Epithelial cell of umbilical artery (primary cell): ENCODE measurements around the gene CHAC2. TPM values are rescaled to one million over a fixed set of nuclear protein-coding genes. Genes with fewer than 3 reads are reported as not detected.

Source experiments
- total RNA-seq: library from RNA; depleted of rRNA; stranded (reverse); fragments of >200 nt; gene quantifications from 2 replicates; pipeline ENCODE4 v1.2.3, GENCODE V29; 2014

The CHAC2 gene
- 12.3 and 22.9 TPM in 2 replicates for total RNA-seq

GRCh38 chr2:53767405-53768241 is at the start of gene CHAC2:
CHAC2 (plus strand) TSS chr2:53767804; CDS start chr2:53767887, 83 bp downstream.

DNA sequence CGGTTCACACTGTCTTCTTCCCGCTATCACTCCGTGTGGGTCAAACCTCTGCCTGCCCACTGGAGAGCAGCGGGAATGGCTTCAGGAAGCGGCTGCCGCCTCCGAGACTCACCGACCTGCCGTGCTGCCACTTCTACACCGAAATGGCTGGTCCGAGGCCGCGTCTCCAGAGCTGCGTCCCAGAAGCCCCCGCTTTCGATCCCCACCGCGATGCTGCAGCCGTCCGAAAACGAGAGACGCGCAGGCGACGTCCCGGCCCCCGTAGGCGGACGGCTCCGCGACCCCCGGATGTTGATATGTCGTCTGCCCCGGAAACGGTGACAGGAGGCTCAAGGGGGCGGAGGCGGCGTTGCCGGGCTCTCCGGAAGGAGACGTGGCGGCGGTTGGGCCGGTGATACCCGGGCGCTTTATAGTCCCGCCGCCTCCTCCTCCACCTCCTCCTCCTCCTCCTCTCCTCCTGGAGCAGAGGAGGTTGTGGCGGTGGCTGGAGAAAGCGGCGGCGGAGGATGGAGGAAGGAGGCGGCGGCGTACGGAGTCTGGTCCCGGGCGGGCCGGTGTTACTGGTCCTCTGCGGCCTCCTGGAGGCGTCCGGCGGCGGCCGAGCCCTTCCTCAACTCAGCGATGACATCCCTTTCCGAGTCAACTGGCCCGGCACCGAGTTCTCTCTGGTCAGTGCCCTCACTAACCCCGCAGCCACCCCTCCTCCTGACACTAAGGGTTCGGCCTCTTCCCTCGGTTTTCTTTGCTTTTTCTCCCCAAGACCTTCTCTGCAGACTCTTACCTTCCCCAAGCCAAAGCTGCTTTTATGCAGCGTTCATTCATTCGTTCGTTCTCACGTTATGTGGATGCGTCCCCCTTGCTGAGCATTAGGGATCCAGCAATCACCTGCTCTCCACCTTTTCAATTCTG is 19.4 kb downstream of the CHAC2 start, which contains the start of the genes ASB3 and ERLEC1:
TSS of gene ASB3 (minus strand) at position 249 of the 909 bp plus-strand sequence. CDS start 21,381 bp downstream, outside the sequence.
TSS of gene ERLEC1 (plus strand) at position 340 of the 909 bp plus-strand sequence. CDS start at position 507, 167 bp downstream.

Other genes with a start within 250 kb of the CHAC2 start
- 26.6 and 31.8 TPM in 2 replicates for gene ASB3, start 19.1 kb downstream of the CHAC2 start, total RNA-seq
- gene ERLEC1, start 19.2 kb downstream of the CHAC2 start, total RNA-seq: 59.3 and 112 TPM in 2 replicates
- 0.65 and 1.2 TPM in 2 replicates for gene GPR75, start 92.2 kb downstream of the CHAC2 start, total RNA-seq
- 31.5 and 42.6 TPM in 2 replicates for gene PSME4, start 203.2 kb downstream of the CHAC2 start, total RNA-seq